ENCODE measurements around the gene AP4B1.
"Not testable (repeated sequence)": the region's sequence is repeated elsewhere in the genome, so short reads cannot be mapped to it uniquely, and the experiment has no call there.

Gene AP4B1

DNA sequence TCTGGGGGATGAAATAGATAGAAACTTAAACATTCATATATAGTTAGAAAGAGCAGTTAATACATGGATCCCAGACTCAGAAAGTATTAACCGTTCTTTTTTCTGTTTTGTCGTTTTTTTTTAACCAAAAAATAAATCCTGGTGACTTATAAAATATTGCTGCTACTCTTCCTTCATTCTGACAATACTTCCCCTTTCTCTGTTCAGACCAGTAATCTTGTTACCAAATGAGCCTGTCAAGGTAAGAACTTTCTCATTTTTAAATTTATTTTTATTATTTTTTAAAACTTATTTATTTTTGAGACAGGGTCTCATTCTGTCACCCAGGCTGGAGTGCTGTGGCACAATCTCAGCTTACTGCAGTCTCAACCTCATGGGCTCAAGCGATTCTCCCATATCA, 46.8 kb downstream of the AP4B1 start:
- Histone ChIP-seq H3K79me2 (ENCODE audit: control insufficient read depth, insufficient read depth, low read length, unreplicated experiment) (no peaks in the 10 kb centered on the region), H3K4me3 (ENCODE audit: low read depth, low read length) (no peak overlapping the region), H2AFZ (ENCODE audit: low read length, unreplicated experiment) (no peak overlapping the region), H3K27me3 (ENCODE audit: insufficient read depth, low read length) (no peaks in the 10 kb centered on the region), H3K4me1 (ENCODE audit: control insufficient read depth, insufficient read depth, low read length, unreplicated experiment) (peaks cover 33% of the 10 kb centered on the region), H3K27ac (ENCODE audit: low read depth, low read length) (no peak overlapping the region), H3K36me3 (ENCODE audit: insufficient read depth, low read length) (no peaks in the 10 kb centered on the region)

- H3K36me3 ChIP-seq (ENCODE audit: insufficient read depth, low read length), result no peaks in the 10 kb centered on the region
- H3K27ac ChIP-seq (ENCODE audit: low read depth, low read length), result no peak overlapping the region
- no peak overlapping the region for H3K4me3 ChIP-seq (ENCODE audit: low read depth, low read length)
- peaks cover 30% of the 10 kb centered on the region for H3K4me1 ChIP-seq (ENCODE audit: control insufficient read depth, insufficient read depth, low read length, unreplicated experiment)
- H2AFZ ChIP-seq (ENCODE audit: low read length, unreplicated experiment), result peak overlapping the region; percentile 7
- no peaks in the 10 kb centered on the region for H3K27me3 ChIP-seq (ENCODE audit: insufficient read depth, low read length)
- H3K79me2 ChIP-seq (ENCODE audit: control insufficient read depth, insufficient read depth, low read length, unreplicated experiment), result no peaks in the 10 kb centered on the region
Measured at GRCh38 chr1:113856401-113856790, 48.2 kb downstream of the AP4B1 start.

DNA sequence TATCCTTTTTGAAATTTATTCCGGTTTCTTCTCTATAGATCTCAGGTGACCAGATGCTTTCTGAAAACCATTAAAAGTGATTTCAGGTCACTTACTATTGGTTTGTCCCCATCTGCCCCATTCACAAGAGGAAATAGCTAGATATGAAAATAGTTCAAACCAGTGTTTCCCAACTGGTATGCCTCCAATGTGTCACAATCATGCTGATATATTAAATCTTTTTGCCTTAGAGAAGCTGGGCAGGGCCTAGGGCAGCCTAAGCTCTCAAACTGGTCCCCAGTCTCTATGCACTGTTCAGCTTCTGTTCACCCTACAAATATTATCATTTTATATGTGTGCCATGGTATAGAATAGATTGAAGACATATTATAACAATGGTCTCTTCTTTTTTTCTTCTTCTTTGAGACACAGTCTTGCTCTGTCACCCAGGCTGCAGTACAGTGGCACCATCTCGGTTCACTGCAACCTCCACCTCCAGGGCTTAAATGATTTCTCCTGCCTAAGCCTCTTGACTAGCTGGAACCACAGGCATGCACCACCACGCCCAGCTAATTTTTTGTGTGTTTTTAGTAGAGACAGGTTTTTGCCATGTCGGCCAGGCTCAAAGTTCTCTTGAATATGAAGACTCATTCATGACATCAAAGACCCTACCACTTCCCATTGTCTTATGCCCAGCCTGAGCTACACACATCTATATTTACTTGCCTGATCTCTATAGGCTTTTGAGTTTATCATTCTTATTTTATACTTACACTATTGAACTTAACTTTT, 48.8 kb downstream of the AP4B1 start:
- no peak overlapping the region for H3K27ac ChIP-seq (ENCODE audit: low read depth, low read length)
- H3K27me3 ChIP-seq (ENCODE audit: insufficient read depth, low read length), result no peaks in the 10 kb centered on the region
- H3K36me3 ChIP-seq (ENCODE audit: insufficient read depth, low read length), result no peaks in the 10 kb centered on the region
- H3K4me3 ChIP-seq (ENCODE audit: low read depth, low read length), result no peak overlapping the region
- H2AFZ ChIP-seq (ENCODE audit: low read length, unreplicated experiment), result peak overlapping the region; percentile 7
- no peaks in the 10 kb centered on the region for H3K79me2 ChIP-seq (ENCODE audit: control insufficient read depth, insufficient read depth, low read length, unreplicated experiment)
- H3K4me1 ChIP-seq (ENCODE audit: control insufficient read depth, insufficient read depth, low read length, unreplicated experiment), result peaks cover 26% of the 10 kb centered on the region

DNA sequence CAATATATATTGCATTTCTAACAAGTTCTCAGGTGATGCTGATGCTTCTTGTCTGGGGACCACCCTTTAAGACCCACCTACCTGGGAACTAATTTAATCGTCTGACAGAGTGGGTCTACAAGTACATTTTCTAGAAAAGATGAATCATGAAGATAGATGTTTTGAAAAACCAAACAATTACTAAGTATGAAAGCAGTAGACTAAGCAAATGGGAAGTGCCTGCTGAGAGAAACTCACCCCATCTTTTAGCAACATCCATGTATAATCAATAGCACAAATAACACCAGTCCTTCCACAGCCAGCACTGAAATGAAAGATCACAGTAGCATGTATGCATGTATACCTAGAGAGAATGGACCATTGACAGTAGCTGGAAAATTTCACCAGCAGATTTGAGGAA, 50.4 kb downstream of the AP4B1 start:
- no peak overlapping the region for H3K27ac ChIP-seq (ENCODE audit: low read depth, low read length)
- H3K36me3 ChIP-seq (ENCODE audit: insufficient read depth, low read length), result no peaks in the 10 kb centered on the region
- H3K79me2 ChIP-seq (ENCODE audit: control insufficient read depth, insufficient read depth, low read length, unreplicated experiment), result no peaks in the 10 kb centered on the region
- H2AFZ ChIP-seq (ENCODE audit: low read length, unreplicated experiment), result no peak overlapping the region
- peaks cover 10% of the 10 kb centered on the region for H3K4me1 ChIP-seq (ENCODE audit: control insufficient read depth, insufficient read depth, low read length, unreplicated experiment)
- H3K27me3 ChIP-seq (ENCODE audit: insufficient read depth, low read length), result no peaks in the 10 kb centered on the region
- H3K4me3 ChIP-seq (ENCODE audit: low read depth, low read length), result no peak overlapping the region

- peak overlapping the region; percentile 18 for H2AFZ ChIP-seq (ENCODE audit: low read length, unreplicated experiment)
- not testable (repeated sequence) for H3K4me3 ChIP-seq (ENCODE audit: low read depth, low read length); H3K36me3 ChIP-seq (ENCODE audit: insufficient read depth, low read length); H3K4me1 ChIP-seq (ENCODE audit: control insufficient read depth, insufficient read depth, low read length, unreplicated experiment); H3K27me3 ChIP-seq (ENCODE audit: insufficient read depth, low read length); H3K79me2 ChIP-seq (ENCODE audit: control insufficient read depth, insufficient read depth, low read length, unreplicated experiment); H3K27ac ChIP-seq (ENCODE audit: low read depth, low read length)
Measured at GRCh38 chr1:113852694-113853093, 51.9 kb downstream of the AP4B1 start.

- H3K36me3 ChIP-seq (ENCODE audit: insufficient read depth, low read length), result no peaks in the 10 kb centered on the region
- H3K27me3 ChIP-seq (ENCODE audit: insufficient read depth, low read length), result no peaks in the 10 kb centered on the region
- H3K27ac ChIP-seq (ENCODE audit: low read depth, low read length), result no peak overlapping the region
- no peak overlapping the region for H2AFZ ChIP-seq (ENCODE audit: low read length, unreplicated experiment)
- no peaks in the 10 kb centered on the region for H3K79me2 ChIP-seq (ENCODE audit: control insufficient read depth, insufficient read depth, low read length, unreplicated experiment)
- H3K4me3 ChIP-seq (ENCODE audit: low read depth, low read length), result no peak overlapping the region
- H3K4me1 ChIP-seq (ENCODE audit: control insufficient read depth, insufficient read depth, low read length, unreplicated experiment), result no peaks in the 10 kb centered on the region
Measured at GRCh38 chr1:113850127-113850796, 54.3 kb downstream of the AP4B1 start.

DNA sequence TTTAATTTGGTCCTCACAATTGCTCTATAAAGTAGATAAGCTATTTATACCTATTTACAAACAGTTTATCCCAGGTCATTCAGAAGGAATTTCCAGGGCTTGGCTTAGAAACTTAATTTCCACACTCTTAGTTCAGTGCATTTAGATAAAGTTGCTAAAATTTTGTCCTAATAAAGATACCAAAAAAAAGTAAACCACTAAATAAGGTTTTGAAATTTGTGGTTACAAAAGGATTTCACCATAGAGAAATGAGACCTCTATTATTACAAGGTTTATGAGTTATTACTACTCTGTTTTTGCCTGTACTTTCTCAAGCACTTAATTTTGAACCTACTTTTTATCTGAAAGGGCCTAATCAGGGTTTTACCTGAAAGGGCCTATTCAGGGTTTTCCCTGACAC, 55.5 kb downstream of the AP4B1 start:
- Histone ChIP-seq H3K4me3 (ENCODE audit: low read depth, low read length) (no peak overlapping the region), H3K27ac (ENCODE audit: low read depth, low read length) (no peak overlapping the region), H3K36me3 (ENCODE audit: insufficient read depth, low read length) (no peaks in the 10 kb centered on the region), H3K79me2 (ENCODE audit: control insufficient read depth, insufficient read depth, low read length, unreplicated experiment) (no peaks in the 10 kb centered on the region), H3K27me3 (ENCODE audit: insufficient read depth, low read length) (no peaks in the 10 kb centered on the region), H2AFZ (ENCODE audit: low read length, unreplicated experiment) (no peak overlapping the region), H3K4me1 (ENCODE audit: control insufficient read depth, insufficient read depth, low read length, unreplicated experiment) (no peaks in the 10 kb centered on the region)

GRCh38 chr1:113846391-113847035, 58.1 kb downstream of the AP4B1 start:
- Histone ChIP-seq H2AFZ (ENCODE audit: low read length, unreplicated experiment) (no peak overlapping the region), H3K79me2 (ENCODE audit: control insufficient read depth, insufficient read depth, low read length, unreplicated experiment) (no peaks in the 10 kb centered on the region), H3K36me3 (ENCODE audit: insufficient read depth, low read length) (no peaks in the 10 kb centered on the region), H3K4me1 (ENCODE audit: control insufficient read depth, insufficient read depth, low read length, unreplicated experiment) (no peaks in the 10 kb centered on the region), H3K27me3 (ENCODE audit: insufficient read depth, low read length) (no peaks in the 10 kb centered on the region), H3K27ac (ENCODE audit: low read depth, low read length) (no peak overlapping the region), H3K4me3 (ENCODE audit: low read depth, low read length) (no peak overlapping the region)
